HFF-Myc (cell line): ENCODE data around the gene SNAP91.

Source experiments
- DNase-seq: peaks from one replicate; pipeline ENCODE4 v3.0.0-alpha.2; 2011; ENCODE audit warnings: low read depth; ENCODE audit errors: extremely low read depth
- H3K4me3 ChIP-seq: replicated peaks from 2 replicates; pipeline ENCODE4 v1.5.1; 2011; ENCODE audit warnings: low read depth, mild to moderate bottlenecking, control low read depth, low read length
- TF ChIP-seq, protein P1 (sequence below): IDR thresholded peaks from 2 replicates; pipeline ENCODE4 v1.5.1; 2012; ENCODE audit warnings: mild to moderate bottlenecking, low read depth, low read length, control low read depth; ENCODE audit errors: missing control alignments

The SNAP91 gene

GRCh38 chr6:83707829-83708545 lies 914 bp downstream of the SNAP91 start:
- peak overlapping the region; percentile 31; the same call in 1 of the 2 replicates for H3K4me3 ChIP-seq
- DNase-seq, result no peak
- TF ChIP-seq, protein P1, sequence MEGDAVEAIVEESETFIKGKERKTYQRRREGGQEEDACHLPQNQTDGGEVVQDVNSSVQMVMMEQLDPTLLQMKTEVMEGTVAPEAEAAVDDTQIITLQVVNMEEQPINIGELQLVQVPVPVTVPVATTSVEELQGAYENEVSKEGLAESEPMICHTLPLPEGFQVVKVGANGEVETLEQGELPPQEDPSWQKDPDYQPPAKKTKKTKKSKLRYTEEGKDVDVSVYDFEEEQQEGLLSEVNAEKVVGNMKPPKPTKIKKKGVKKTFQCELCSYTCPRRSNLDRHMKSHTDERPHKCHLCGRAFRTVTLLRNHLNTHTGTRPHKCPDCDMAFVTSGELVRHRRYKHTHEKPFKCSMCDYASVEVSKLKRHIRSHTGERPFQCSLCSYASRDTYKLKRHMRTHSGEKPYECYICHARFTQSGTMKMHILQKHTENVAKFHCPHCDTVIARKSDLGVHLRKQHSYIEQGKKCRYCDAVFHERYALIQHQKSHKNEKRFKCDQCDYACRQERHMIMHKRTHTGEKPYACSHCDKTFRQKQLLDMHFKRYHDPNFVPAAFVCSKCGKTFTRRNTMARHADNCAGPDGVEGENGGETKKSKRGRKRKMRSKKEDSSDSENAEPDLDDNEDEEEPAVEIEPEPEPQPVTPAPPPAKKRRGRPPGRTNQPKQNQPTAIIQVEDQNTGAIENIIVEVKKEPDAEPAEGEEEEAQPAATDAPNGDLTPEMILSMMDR, result no peak

- TF ChIP-seq, protein P1, result no peak
- no peak for DNase-seq
- H3K4me3 ChIP-seq, result no peak overlapping the region
Measured at GRCh38 chr6:83702749-83703148, 6.2 kb downstream of the SNAP91 start.

DNA sequence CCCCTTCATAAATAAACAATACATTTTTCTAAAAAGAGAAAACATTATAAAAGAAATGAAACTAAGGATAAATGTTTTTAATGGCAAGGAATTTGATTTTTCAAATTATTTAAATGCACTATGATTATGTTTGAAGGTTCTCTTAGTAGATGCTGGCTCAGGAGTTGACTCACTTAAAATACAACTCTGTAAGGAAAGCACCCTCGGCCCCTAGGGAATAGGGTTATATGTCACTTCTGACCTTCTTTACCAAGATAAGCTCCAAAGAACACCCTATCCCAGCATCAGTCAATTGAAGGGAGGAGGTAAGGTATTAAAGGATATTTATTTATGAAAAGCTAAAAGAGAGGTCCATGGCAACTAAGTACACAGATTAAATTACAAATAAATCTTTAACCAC lies 6.8 kb downstream of the SNAP91 start:
- TF ChIP-seq, protein P1, result no peak
- no peak overlapping the region for H3K4me3 ChIP-seq
- DNase-seq, result no peak

DNA sequence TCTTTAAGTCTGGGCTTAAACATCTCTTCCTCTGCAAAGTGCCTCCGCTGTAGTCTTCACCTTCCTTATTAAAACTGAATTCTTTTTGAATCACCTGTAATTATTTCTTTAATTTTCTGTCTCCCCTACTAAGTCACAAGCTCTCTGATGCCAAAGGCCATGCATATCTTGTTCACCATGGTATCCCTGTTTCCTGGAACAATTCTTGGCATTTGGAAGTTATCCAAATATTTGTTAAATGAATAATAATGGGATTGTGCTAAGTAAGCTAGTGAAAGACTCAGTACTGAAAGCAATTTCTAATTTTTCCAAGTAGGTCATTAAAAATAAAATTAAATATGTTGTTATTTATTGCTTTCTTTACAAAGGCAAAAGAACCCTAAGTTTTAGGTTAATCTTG lies 12.2 kb downstream of the SNAP91 start:
- DNase-seq, result no peak
- no peak overlapping the region for H3K4me3 ChIP-seq
- TF ChIP-seq, protein P1, result no peak

- TF ChIP-seq, protein P1, result no peak
Measured at GRCh38 chr6:83685481-83685880, 23.4 kb downstream of the SNAP91 start.

GRCh38 chr6:83677791-83678190 lies 31.1 kb downstream of the SNAP91 start:
- TF ChIP-seq, protein P1, result no peak
- DNase-seq, result no peak

More at GRCh38 chr6:83685481-83685880, 23.4 kb downstream of the SNAP91 start:
- no peak overlapping the region for H3K4me3 ChIP-seq
- DNase-seq, result no peak

DNA sequence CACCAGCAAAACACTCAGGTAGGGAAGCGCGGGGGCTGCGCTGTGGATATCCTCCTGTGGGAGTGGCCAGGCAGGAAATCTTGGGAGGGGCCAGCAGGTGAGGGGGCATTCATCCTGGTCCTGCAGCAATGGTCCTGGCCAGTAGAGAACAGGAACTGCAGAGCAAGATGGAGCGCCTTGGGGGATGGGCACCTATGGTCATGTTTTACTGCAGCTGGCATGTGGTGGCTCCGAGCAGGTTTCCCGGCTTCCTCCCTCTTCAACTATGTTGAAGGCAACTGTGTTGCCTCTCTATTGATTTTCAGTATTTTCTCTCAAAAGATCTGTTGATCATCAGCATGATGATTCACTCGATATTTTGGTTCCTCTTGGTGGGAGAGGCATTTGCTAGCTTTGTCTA lies 70.9 kb downstream of the SNAP91 start:
- TF ChIP-seq, protein P1, result no peak
- no peak overlapping the region for H3K4me3 ChIP-seq
- DNase-seq, result no peak

More at GRCh38 chr6:83677791-83678190, 31.1 kb downstream of the SNAP91 start:
- H3K4me3 ChIP-seq, result no peak overlapping the region
